IMR-90 (cell line): ENCODE data around the gene VDR. TPM values are rescaled to one million over a fixed set of nuclear protein-coding genes. Genes with fewer than 3 reads are reported as not detected.

Experiments used
- ATAC-seq: fragments of 200-7000 bp; cut with Tn5 transposase; 2 replicates; pipeline ENCODE4 v1.9.1; 2020; ENCODE audit warnings: low read depth, mild to moderate bottlenecking, moderate library complexity
- BruUV-seq: library from RNA; stranded (reverse); fragments of 400-500 nt; replicated peaks from 2 replicates; lab custom pipeline; 2021; lab: Mats Ljungman, UMichigan
- CTCF ChIA-PET: fragments of 300-600 bp; formaldehyde crosslinking; extraction: SDS; loops from one replicate; lab custom pipeline; 2021; ENCODE audit warnings: antibody characterized with exemption; lab: Yijun Ruan, JAX
- POLR2A ChIA-PET: fragments of 300-600 bp; sonication (Branson Sonifier 250); formaldehyde crosslinking; loops from one replicate; lab custom pipeline; 2022; ENCODE audit warnings: antibody characterized with exemption; ENCODE audit not compliant: unreplicated experiment; lab: Charles Lee
- DNase-seq: peaks from one replicate; pipeline ENCODE4 v3.0.0; 2013
- H2AFZ ChIP-seq: replicated peaks from 2 replicates; pipeline ENCODE3; 2013; ENCODE audit warnings: low read length, mild to moderate bottlenecking; ENCODE audit not compliant: poor library complexity
- H2AK5ac ChIP-seq: 2 replicates; pipeline ENCODE4 v1.6.1; 2013; ENCODE audit warnings: low read depth, low read length, inconsistent platforms
- H2AK9ac ChIP-seq: replicated peaks from 2 replicates; pipeline ENCODE3; 2013; ENCODE audit warnings: mild to moderate bottlenecking, low read depth, low read length, moderate library complexity; ENCODE audit not compliant: poor library complexity
- H2BK120ac ChIP-seq: 2 replicates; pipeline ENCODE4 v1.6.1; 2013; ENCODE audit warnings: low read depth, low read length, inconsistent platforms
- H2BK15ac ChIP-seq: 3 replicates; pipeline ENCODE4 v1.6.1; 2013; ENCODE audit warnings: low read depth, low read length, inconsistent platforms
- H2BK20ac ChIP-seq: 2 replicates; pipeline ENCODE4 v1.6.1; 2013; ENCODE audit warnings: low read depth, mild to moderate bottlenecking, inconsistent platforms, low read length, moderate library complexity
- H2BK5ac ChIP-seq: 2 replicates; pipeline ENCODE4 v1.6.1; 2013; ENCODE audit warnings: mild to moderate bottlenecking, low read depth, low read length, inconsistent platforms; ENCODE audit not compliant: poor library complexity, severe bottlenecking
- H3K14ac ChIP-seq: replicated peaks from 2 replicates; pipeline ENCODE4 v1.6.1; 2013; ENCODE audit warnings: low read depth, low read length, inconsistent platforms
- H3K18ac ChIP-seq: 2 replicates; pipeline ENCODE4 v1.6.1; 2013; ENCODE audit warnings: low read depth, low read length, control low read depth
- H3K23ac ChIP-seq: 2 replicates; pipeline ENCODE4 v1.6.1; 2013; ENCODE audit warnings: low read depth, low read length, inconsistent platforms
- H3K27ac ChIP-seq: 2 replicates; pipeline ENCODE4 v1.5.1; 2013; ENCODE audit warnings: mild to moderate bottlenecking, control low read depth, low read length; ENCODE audit not compliant: insufficient read depth
- H3K27me3 ChIP-seq: 2 replicates; pipeline ENCODE4 v1.6.1; 2013; ENCODE audit warnings: low read length; ENCODE audit not compliant: control insufficient read depth, insufficient read depth
- H3K36me3 ChIP-seq: 2 replicates; pipeline ENCODE4 v1.6.1; 2013; ENCODE audit warnings: low read length, mixed read lengths; ENCODE audit not compliant: control insufficient read depth, insufficient read depth
- H3K4ac ChIP-seq: 2 replicates; pipeline ENCODE4 v1.6.1; 2013; ENCODE audit warnings: low read depth, low read length, inconsistent platforms
- H3K4me1 ChIP-seq: 2 replicates; pipeline ENCODE4 v1.6.1; 2013; ENCODE audit warnings: low read length, mixed read lengths; ENCODE audit not compliant: control insufficient read depth, insufficient read depth
- H3K4me2 ChIP-seq: 2 replicates; pipeline ENCODE4 v1.6.1; 2013; ENCODE audit warnings: low read depth, mild to moderate bottlenecking, control low read depth, low read length, moderate library complexity
- H3K4me3 ChIP-seq: 2 replicates; pipeline ENCODE4 v1.5.1; 2013; ENCODE audit warnings: low read depth, mild to moderate bottlenecking, control low read depth, low read length, moderate library complexity; ENCODE audit not compliant: insufficient read depth
- H3K56ac ChIP-seq: 2 replicates; pipeline ENCODE4 v1.6.1; 2013; ENCODE audit warnings: low read length, inconsistent platforms; ENCODE audit not compliant: insufficient read depth; ENCODE audit errors: extremely low read depth
- H3K79me1 ChIP-seq, 2 experiments: 2 replicates each; pipeline ENCODE4 v1.6.1; 2013; ENCODE audit warnings: low read length in 2 of 2, inconsistent platforms in 1 of 2, low read depth in 1 of 2
- H3K9ac ChIP-seq: 2 replicates; pipeline ENCODE4 v1.6.1; 2013; ENCODE audit warnings: low read depth, low read length, control low read depth
- H3K9me1 ChIP-seq: 2 replicates; pipeline ENCODE4 v1.6.1; 2013; ENCODE audit warnings: low read length, inconsistent platforms; ENCODE audit not compliant: insufficient read depth
- H3K9me3 ChIP-seq: 2 replicates; pipeline ENCODE4 v1.6.1; 2013; ENCODE audit warnings: low read length; ENCODE audit not compliant: control insufficient read depth, insufficient read depth
- H4K20me1 ChIP-seq: 2 replicates; pipeline ENCODE4 v1.6.1; 2013; ENCODE audit warnings: low read length, inconsistent platforms; ENCODE audit not compliant: insufficient read depth
- H4K5ac ChIP-seq: 2 replicates; pipeline ENCODE4 v1.6.1; 2013; ENCODE audit warnings: mild to moderate bottlenecking, low read depth, low read length, control low read depth
- H4K8ac ChIP-seq, 2 experiments: 2 replicates each; pipeline ENCODE4 v1.6.1; 2013; ENCODE audit warnings: low read depth in 2 of 2, low read length in 2 of 2, control low read depth in 1 of 2, inconsistent platforms in 1 of 2
- H4K91ac ChIP-seq: 2 replicates; pipeline ENCODE4 v1.6.1; 2013; ENCODE audit warnings: low read depth, low read length, inconsistent platforms; ENCODE audit not compliant: insufficient read depth
- BHLHE40 ChIP-seq: fragments of 150-350 bp; IDR thresholded peaks from 2 replicates; pipeline ENCODE4 v1.6.1; 2016; ENCODE audit warnings: mild to moderate bottlenecking, low read depth, low read length
- CEBPB ChIP-seq: IDR thresholded peaks from 2 replicates; pipeline ENCODE4 v1.6.1; 2012; ENCODE audit warnings: low read depth, low read length, improper control_type of control experiment
- CHD1 ChIP-seq: IDR thresholded peaks from 2 replicates; pipeline ENCODE4 v1.6.1; 2012; ENCODE audit warnings: low read depth, low read length, improper control_type of control experiment
- FOS ChIP-seq: fragments of 150-350 bp; IDR thresholded peaks from 2 replicates; pipeline ENCODE4 v1.6.1; 2016; ENCODE audit warnings: low read depth, low read length
- MAFK ChIP-seq: IDR thresholded peaks from 2 replicates; pipeline ENCODE4 v1.6.1; 2012; ENCODE audit warnings: low read depth, low read length, improper control_type of control experiment
- MAZ ChIP-seq: IDR thresholded peaks from 2 replicates; pipeline ENCODE4 v1.6.1; 2012; ENCODE audit warnings: low read depth, mild to moderate bottlenecking, low read length, improper control_type of control experiment, moderate library complexity, borderline replicate concordance
- MXI1 ChIP-seq: IDR thresholded peaks from 2 replicates; pipeline ENCODE4 v1.6.1; 2012; ENCODE audit warnings: low read depth, mild to moderate bottlenecking, low read length, moderate library complexity, borderline replicate concordance
- NFE2L2 ChIP-seq: fragments of 150-350 bp; IDR thresholded peaks from 2 replicates; pipeline ENCODE4 v1.6.1; 2016; ENCODE audit warnings: low read depth, mild to moderate bottlenecking, low read length
- POLR2A ChIP-seq: IDR thresholded peaks from 2 replicates; pipeline ENCODE4 v1.6.1; 2012; ENCODE audit warnings: mild to moderate bottlenecking, low read depth, low read length
- RAD21 ChIP-seq: IDR thresholded peaks from 2 replicates; pipeline ENCODE4 v1.6.1; 2012; ENCODE audit warnings: low read length, improper control_type of control experiment
- RCOR1 ChIP-seq: IDR thresholded peaks from 2 replicates; pipeline ENCODE4 v1.6.1; 2012; ENCODE audit warnings: mild to moderate bottlenecking, low read length, improper control_type of control experiment; ENCODE audit not compliant: insufficient replicate concordance
- RFX5 ChIP-seq: IDR thresholded peaks from 2 replicates; pipeline ENCODE4 v1.8.0; 2012; ENCODE audit warnings: low read depth, mild to moderate bottlenecking, low read length, moderate library complexity
- SMC3 ChIP-seq: fragments of 150-350 bp; IDR thresholded peaks from 2 replicates; pipeline ENCODE4 v1.6.1; 2016; ENCODE audit warnings: low read depth, mild to moderate bottlenecking, antibody characterized with exemption, low read length, moderate library complexity
- dilution Hi-C: fragments of 300-500 bp; cut with HindIII; formaldehyde crosslinking; loops from one replicate; pipeline ENCODE4 v1.14.3; 2018; ENCODE audit warnings: low sequenced_read_pairs; ENCODE audit not compliant: unreplicated experiment
- in situ Hi-C: fragments of 300-500 bp; cut with MboI; formaldehyde crosslinking; loops from 3 replicates; pipeline ENCODE4 v1.14.3; 2019; ENCODE audit warnings: low sequenced_read_pairs, inconsistent platforms, mixed read lengths
- intact Hi-C: fragments of 100-400 bp; cut with micrococcal nuclease; formaldehyde crosslinking; loops from 2 replicates; pipeline ENCODE4 v1.10.0; 2022
- polyA plus RNA-seq, 3 experiments: library from polyadenylated mRNA; depleted of rRNA; stranded (reverse); fragments of >200 nt; gene quantifications; 2 replicates each; pipeline ENCODE4 v1.2.3, GENCODE V29; 2012; ENCODE audit warnings: low replicate concordance in 1 of 3
- total RNA-seq: library from RNA; depleted of rRNA; stranded (reverse); fragments of >200 nt; gene quantifications from 2 replicates; pipeline ENCODE4 v1.2.3, GENCODE V29; 2012
- TF ChIP-seq, protein P1 (sequence below): conservative IDR thresholded peaks from 2 replicates; pipeline ENCODE4 v1.5.1; 2012; ENCODE audit warnings: mild to moderate bottlenecking, low read depth, low read length, improper control_type of control experiment
- TF ChIP-seq, protein P2 (sequence below): fragments of 150-350 bp; IDR thresholded peaks from 2 replicates; pipeline ENCODE4 v1.6.1; 2017; ENCODE audit warnings: mild to moderate bottlenecking, antibody characterized with exemption, low read length, low read depth
- TF ChIP-seq, protein P3 (sequence below): fragments of 150-350 bp; IDR thresholded peaks from 2 replicates; pipeline ENCODE4 v1.6.1; 2016; ENCODE audit warnings: low read depth, mild to moderate bottlenecking, low read length, moderate library complexity, borderline replicate concordance

VDR gene
- total and polyA plus RNA-seq, 2 of the 4 experiments (the other 2 are of a cell fraction): 5.4 to 8.5 TPM

DNA sequence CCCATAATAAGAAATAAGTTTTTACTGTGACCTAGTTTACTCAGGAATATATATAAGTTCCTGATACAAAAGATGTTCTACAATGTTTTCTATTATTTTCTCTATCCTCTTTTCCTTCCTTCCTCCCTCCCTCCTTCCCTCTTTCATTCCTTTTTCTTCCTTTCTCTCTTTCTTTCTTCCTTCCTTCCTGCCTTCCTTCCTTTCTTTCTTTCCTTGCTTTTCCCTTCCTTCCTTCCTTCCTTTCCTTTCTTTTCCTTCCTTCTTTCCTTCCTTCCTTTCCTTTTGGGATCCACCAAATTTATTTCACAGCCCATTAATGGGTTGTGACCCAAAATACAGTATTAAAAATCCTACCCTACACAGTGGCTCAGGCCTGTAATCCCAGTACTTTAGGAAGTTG, 3.9 kb upstream of the VDR start:
- ChIA-PET POLR2A (no interaction called here), CTCF (no interaction called here)
- Histone ChIP-seq H3K4me3 (no peak overlapping the region), H3K27me3 (peaks cover 29% of the 10 kb centered on the region), H3K4me1 (peaks cover 7% of the 10 kb centered on the region), H3K9me3 (no peaks in the 10 kb centered on the region), H4K5ac (no peak overlapping the region), H3K9me1 (peaks cover under 1% of the 10 kb centered on the region), H3K4me2 (no peak overlapping the region), H2BK5ac (no peak overlapping the region), H2AK9ac (no peak overlapping the region), H2BK15ac (no peak overlapping the region), H3K4ac (no peak overlapping the region), H3K79me1 (peaks cover 0 to 7% of the 10 kb centered on the region in 2 experiments; a peak in 2 of 4 replicates), H3K27ac (no peak overlapping the region), H3K23ac (no peak overlapping the region), H3K36me3 (no peaks in the 10 kb centered on the region), H4K20me1 (no peaks in the 10 kb centered on the region; the same call in 1 of the 2 replicates), H2BK20ac (no peak overlapping the region), H3K14ac (no peak overlapping the region), H3K18ac (no peak overlapping the region), H2BK120ac (no peak overlapping the region), H2AK5ac (no peak overlapping the region), H4K8ac (no peak overlapping the region), H2AFZ (no peak overlapping the region), H3K9ac (no peak overlapping the region), H3K56ac (no peak overlapping the region), H4K91ac (no peak overlapping the region)
- intact Hi-C loops (no loop called here), in situ Hi-C loops (no loop called here), dilution Hi-C loops (no loop called here)
- no peak for DNase-seq
- no TSS peak for BruUV-seq
- no peak for ATAC-seq
- no peak for TF ChIP-seq BHLHE40
- TF ChIP-seq POLR2A: no peak
- TF ChIP-seq NFE2L2: no peak
- TF ChIP-seq, protein P1, sequence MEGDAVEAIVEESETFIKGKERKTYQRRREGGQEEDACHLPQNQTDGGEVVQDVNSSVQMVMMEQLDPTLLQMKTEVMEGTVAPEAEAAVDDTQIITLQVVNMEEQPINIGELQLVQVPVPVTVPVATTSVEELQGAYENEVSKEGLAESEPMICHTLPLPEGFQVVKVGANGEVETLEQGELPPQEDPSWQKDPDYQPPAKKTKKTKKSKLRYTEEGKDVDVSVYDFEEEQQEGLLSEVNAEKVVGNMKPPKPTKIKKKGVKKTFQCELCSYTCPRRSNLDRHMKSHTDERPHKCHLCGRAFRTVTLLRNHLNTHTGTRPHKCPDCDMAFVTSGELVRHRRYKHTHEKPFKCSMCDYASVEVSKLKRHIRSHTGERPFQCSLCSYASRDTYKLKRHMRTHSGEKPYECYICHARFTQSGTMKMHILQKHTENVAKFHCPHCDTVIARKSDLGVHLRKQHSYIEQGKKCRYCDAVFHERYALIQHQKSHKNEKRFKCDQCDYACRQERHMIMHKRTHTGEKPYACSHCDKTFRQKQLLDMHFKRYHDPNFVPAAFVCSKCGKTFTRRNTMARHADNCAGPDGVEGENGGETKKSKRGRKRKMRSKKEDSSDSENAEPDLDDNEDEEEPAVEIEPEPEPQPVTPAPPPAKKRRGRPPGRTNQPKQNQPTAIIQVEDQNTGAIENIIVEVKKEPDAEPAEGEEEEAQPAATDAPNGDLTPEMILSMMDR: no peak
- TF ChIP-seq, protein P2, sequence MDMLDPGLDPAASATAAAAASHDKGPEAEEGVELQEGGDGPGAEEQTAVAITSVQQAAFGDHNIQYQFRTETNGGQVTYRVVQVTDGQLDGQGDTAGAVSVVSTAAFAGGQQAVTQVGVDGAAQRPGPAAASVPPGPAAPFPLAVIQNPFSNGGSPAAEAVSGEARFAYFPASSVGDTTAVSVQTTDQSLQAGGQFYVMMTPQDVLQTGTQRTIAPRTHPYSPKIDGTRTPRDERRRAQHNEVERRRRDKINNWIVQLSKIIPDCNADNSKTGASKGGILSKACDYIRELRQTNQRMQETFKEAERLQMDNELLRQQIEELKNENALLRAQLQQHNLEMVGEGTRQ: no peak
- no peak for TF ChIP-seq FOS
- TF ChIP-seq RFX5: no peak
- no peak for TF ChIP-seq RCOR1
- TF ChIP-seq MAZ: no peak
- TF ChIP-seq RAD21: no peak
- no peak for TF ChIP-seq SMC3
- no peak for TF ChIP-seq MAFK
- TF ChIP-seq CHD1: no peak
- TF ChIP-seq MXI1: no peak
- no peak for TF ChIP-seq CEBPB
- TF ChIP-seq, protein P3, sequence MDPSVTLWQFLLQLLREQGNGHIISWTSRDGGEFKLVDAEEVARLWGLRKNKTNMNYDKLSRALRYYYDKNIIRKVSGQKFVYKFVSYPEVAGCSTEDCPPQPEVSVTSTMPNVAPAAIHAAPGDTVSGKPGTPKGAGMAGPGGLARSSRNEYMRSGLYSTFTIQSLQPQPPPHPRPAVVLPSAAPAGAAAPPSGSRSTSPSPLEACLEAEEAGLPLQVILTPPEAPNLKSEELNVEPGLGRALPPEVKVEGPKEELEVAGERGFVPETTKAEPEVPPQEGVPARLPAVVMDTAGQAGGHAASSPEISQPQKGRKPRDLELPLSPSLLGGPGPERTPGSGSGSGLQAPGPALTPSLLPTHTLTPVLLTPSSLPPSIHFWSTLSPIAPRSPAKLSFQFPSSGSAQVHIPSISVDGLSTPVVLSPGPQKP: no peak
